Neutrophil (primary cell): ENCODE results near the gene EHD1.

ENCODE experiments used
- H3K27ac ChIP-seq: fragments of 200-600 bp; sonication (generic); 2 replicates; pipeline ENCODE4 v1.5.1; 2016; ENCODE audit warnings: mild to moderate bottlenecking, moderate library complexity
- H3K27me3 ChIP-seq: fragments of 200-600 bp; sonication (generic); 2 replicates; pipeline ENCODE4 v1.6.0; 2016; ENCODE audit warnings: mild to moderate bottlenecking
- H3K36me3 ChIP-seq: fragments of 200-600 bp; sonication (generic); 2 replicates; pipeline ENCODE4 v1.5.1; 2017
- H3K4me1 ChIP-seq, 2 experiments: fragments of 200-600 bp in 1 of 2; sonication (generic) in 1 of 2; 1 replicate in 1 of 2; 2 replicates in 1 of 2; pipeline versions ENCODE4 v1.5.1 to v1.6.1; 2013 to 2016; ENCODE audit warnings: low read depth in 1 of 2, low read length in 1 of 2, mild to moderate bottlenecking in 1 of 2, moderate library complexity in 1 of 2; ENCODE audit not compliant: control insufficient read depth in 1 of 2, insufficient read depth in 1 of 2
- H3K4me3 ChIP-seq, 2 experiments: fragments of 200-600 bp in 1 of 2; sonication (generic) in 1 of 2; 1 replicate in 1 of 2; 2 replicates in 1 of 2; pipeline ENCODE4 v1.5.1; 2013 to 2016; ENCODE audit warnings: low read depth in 1 of 2, low read length in 1 of 2, mild to moderate bottlenecking in 1 of 2, moderate library complexity in 1 of 2
- H3K9me3 ChIP-seq: fragments of 200-600 bp; sonication (generic); 2 replicates; pipeline ENCODE4 v1.5.1; 2016
- TF ChIP-seq, protein P1 (sequence below): fragments of 200-600 bp; sonication (generic); IDR thresholded peaks from 2 replicates; pipeline ENCODE4 v1.5.1; 2016; ENCODE audit warnings: antibody characterized with exemption

EHD1 gene

DNA sequence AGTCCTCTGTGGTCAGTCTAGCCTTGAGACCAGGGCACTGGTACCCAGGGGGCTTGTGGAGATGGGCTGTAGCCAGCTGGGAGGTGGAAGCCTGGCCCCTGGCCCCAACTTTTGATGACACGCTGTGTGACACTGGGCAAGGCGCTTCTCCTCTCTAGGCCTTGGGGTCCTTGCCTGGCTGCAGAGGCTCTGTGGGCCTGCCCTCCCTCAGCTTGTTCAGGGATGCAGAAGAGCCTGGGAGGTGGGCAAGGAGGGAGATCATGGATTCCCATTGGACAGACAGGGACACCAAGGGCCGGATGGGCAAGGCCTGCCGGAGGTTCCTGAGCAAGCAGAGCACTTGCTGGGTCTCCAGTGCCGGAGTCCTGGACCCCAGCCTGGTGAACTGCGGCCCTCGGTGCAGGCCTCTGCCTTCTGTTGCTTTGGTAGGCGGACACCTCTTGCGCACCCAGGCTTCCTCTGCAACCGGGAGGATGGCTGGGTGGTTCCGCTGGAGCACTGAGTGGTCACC lies 44.8 kb upstream of the EHD1 start:
- Histone ChIP-seq H3K27ac (no peak overlapping the region), H3K4me3 (no peak overlapping the region), H3K9me3 (no peaks in the 10 kb centered on the region), H3K4me1 (peaks cover 21 to 30% of the 10 kb centered on the region in 2 experiments), H3K36me3 (peaks cover 22% of the 10 kb centered on the region), H3K27me3 (no peaks in the 10 kb centered on the region)
- TF ChIP-seq, protein P1, sequence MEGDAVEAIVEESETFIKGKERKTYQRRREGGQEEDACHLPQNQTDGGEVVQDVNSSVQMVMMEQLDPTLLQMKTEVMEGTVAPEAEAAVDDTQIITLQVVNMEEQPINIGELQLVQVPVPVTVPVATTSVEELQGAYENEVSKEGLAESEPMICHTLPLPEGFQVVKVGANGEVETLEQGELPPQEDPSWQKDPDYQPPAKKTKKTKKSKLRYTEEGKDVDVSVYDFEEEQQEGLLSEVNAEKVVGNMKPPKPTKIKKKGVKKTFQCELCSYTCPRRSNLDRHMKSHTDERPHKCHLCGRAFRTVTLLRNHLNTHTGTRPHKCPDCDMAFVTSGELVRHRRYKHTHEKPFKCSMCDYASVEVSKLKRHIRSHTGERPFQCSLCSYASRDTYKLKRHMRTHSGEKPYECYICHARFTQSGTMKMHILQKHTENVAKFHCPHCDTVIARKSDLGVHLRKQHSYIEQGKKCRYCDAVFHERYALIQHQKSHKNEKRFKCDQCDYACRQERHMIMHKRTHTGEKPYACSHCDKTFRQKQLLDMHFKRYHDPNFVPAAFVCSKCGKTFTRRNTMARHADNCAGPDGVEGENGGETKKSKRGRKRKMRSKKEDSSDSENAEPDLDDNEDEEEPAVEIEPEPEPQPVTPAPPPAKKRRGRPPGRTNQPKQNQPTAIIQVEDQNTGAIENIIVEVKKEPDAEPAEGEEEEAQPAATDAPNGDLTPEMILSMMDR, result no peak

DNA sequence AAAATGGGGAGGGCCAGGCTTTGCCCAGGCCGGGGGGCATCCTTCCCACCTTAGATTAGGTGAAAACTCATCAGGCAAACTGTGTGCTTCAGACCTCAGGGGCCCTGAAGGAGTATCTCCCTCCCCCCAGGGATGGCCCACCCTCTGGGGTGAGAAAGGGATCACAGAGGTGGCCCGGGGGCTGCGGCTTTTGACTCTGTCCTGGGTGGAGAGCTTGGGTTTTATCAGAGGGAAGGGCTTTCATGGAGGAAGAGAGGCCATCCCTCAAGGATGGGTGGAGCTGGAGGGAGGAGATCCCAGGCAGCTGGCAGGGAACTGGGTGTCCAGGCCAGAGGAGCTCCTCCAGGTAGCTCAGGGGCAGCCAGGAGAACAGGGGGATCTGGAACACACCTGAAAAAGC lies 43.0 kb upstream of the EHD1 start:
- H3K36me3 ChIP-seq, result peaks cover 4% of the 10 kb centered on the region
- no peaks in the 10 kb centered on the region for H3K9me3 ChIP-seq
- TF ChIP-seq, protein P1, result no peak
- H3K4me1 ChIP-seq, result peaks cover 28 to 33% of the 10 kb centered on the region in 2 experiments
- no peaks in the 10 kb centered on the region for H3K27me3 ChIP-seq
- no peak overlapping the region for H3K27ac ChIP-seq
- H3K4me3 ChIP-seq, result no peak overlapping the region

DNA sequence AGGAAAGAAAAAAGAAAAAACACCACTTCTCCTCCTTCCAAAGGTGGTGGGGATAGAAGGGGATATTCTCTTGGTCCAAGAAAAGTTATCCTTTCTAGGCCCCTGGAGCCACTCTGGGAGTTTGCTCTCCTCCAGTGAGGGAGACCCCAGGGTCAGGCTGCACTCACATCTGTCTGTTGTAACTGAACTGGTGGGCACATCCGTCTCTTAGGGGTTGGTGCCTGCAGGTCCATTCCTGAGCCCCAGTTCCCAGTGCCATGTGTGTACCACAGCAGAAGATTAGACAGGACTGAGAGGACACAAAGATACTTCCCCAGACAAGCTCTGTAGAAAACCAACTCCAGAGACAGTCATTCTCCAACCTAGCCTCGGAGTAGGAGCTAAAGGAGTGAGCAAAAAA lies 41.7 kb upstream of the EHD1 start:
- peaks cover 32 to 33% of the 10 kb centered on the region in 2 experiments for H3K4me1 ChIP-seq
- no peaks in the 10 kb centered on the region for H3K9me3 ChIP-seq
- peaks cover 2% of the 10 kb centered on the region for H3K36me3 ChIP-seq
- H3K27ac ChIP-seq, result no peak overlapping the region
- no peaks in the 10 kb centered on the region for H3K27me3 ChIP-seq
- H3K4me3 ChIP-seq, result no peak overlapping the region
- TF ChIP-seq, protein P1, result no peak

DNA sequence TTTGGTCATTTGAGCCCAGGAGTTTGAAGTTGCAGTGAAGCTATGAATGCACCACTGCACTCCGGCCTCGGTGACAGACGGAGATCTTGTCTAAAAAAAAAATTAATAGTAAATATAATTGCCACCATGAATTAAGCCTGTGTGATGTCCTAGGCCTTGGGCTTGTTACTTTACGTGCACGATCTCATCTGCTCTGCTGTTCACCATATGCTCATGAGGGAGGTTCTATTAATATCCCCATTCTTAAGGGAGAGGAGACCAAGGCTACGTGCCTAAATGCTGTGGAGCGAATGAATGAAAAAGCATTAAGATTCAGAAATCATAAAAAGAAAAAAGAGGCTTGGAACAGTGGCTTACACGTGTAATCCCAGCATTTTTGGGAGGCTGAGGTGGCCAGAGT lies 41.2 kb upstream of the EHD1 start:
- H3K36me3 ChIP-seq, result peaks cover 7% of the 10 kb centered on the region
- TF ChIP-seq, protein P1, result no peak
- H3K27me3 ChIP-seq, result no peaks in the 10 kb centered on the region
- no peak overlapping the region for H3K27ac ChIP-seq
- H3K4me3 ChIP-seq, result no peak overlapping the region
- no peaks in the 10 kb centered on the region for H3K9me3 ChIP-seq
- H3K4me1 ChIP-seq, result peaks cover 29 to 32% of the 10 kb centered on the region in 2 experiments

DNA sequence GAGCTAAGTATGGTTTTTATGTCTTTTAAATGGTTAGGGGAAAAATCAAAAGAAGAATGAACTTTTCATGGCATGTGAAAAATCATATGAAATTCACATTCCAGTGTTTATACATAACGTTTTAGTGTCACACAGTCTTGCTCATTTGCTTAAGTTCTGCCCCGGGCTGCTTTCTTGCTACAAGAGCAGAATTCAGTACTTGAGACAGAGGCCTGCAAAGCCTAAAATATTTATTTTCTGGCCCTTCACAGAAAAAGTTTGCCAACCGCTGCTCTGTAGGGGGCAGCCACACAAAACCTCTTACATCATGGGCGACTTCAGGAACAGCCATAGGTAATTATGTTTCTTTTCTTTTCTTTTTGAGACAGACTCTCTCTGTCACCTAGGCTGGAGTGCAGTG lies 39.6 kb upstream of the EHD1 start:
- H3K9me3 ChIP-seq, result no peaks in the 10 kb centered on the region
- peak overlapping the region; percentile 89 to 97 for H3K4me3 ChIP-seq
- H3K36me3 ChIP-seq, result peaks cover 23% of the 10 kb centered on the region
- H3K4me1 ChIP-seq, result peaks cover 19 to 23% of the 10 kb centered on the region in 2 experiments
- peak overlapping the region; percentile 95 for H3K27ac ChIP-seq
- H3K27me3 ChIP-seq, result no peaks in the 10 kb centered on the region
- TF ChIP-seq, protein P1, result no peak

DNA sequence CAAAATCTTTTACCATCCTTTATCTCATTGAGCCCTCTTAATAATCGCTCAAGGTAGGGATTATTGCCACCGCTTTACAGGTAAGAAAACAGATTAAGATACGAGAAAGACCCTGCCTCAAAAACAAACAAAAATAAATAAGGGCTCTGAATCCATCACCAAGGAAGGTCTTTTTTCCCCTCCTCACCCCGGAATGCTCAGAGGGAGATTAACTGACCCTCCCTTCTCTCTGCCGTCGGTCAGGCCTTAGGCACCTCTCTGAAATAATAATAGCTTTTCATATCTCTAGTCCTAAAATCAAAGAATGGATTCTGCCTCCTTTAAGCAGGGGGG lies 39.2 kb upstream of the EHD1 start:
- H3K27ac ChIP-seq, result peak overlapping the region; percentile 95
- H3K36me3 ChIP-seq, result peaks cover 27% of the 10 kb centered on the region
- TF ChIP-seq, protein P1, result no peak
- peaks cover 19 to 23% of the 10 kb centered on the region in 2 experiments for H3K4me1 ChIP-seq
- no peaks in the 10 kb centered on the region for H3K27me3 ChIP-seq
- H3K9me3 ChIP-seq, result no peaks in the 10 kb centered on the region
- peak overlapping the region; percentile 89 to 97 for H3K4me3 ChIP-seq
